Subcutaneous abdominal adipose tissue (tissue), 5 donors: Measurements from ENCODE around the gene HEXIM2.

Experiments used
- H3K27ac ChIP-seq: one replicate; pipeline ENCODE4 v1.7.0; 2013; ENCODE audit warnings: low read depth, mild to moderate bottlenecking, inconsistent platforms, low read length, moderate library complexity
- H3K27me3 ChIP-seq, 5 donors: one replicate each; pipeline ENCODE4 v1.7.0; 2013; ENCODE audit warnings: low read length in 5 of 5, inconsistent platforms in 1 of 5; ENCODE audit not compliant: control insufficient read depth in 5 of 5, insufficient read depth in 4 of 5
- H3K36me3 ChIP-seq, 5 donors: one replicate each; pipeline ENCODE4 v1.7.0; 2013; ENCODE audit warnings: low read length in 5 of 5; ENCODE audit not compliant: control insufficient read depth in 5 of 5, insufficient read depth in 5 of 5
- H3K4me1 ChIP-seq, 5 donors: one replicate each; pipeline ENCODE4 v1.7.0; 2013; ENCODE audit warnings: low read length in 5 of 5, mild to moderate bottlenecking in 3 of 5, moderate library complexity in 1 of 5; ENCODE audit not compliant: control insufficient read depth in 5 of 5, insufficient read depth in 5 of 5
- H3K4me3 ChIP-seq, 5 donors: one replicate each; pipeline ENCODE4 v1.7.0; 2013; ENCODE audit warnings: low read length in 5 of 5, low read depth in 1 of 5
- H3K9ac ChIP-seq, 5 donors: one replicate each; pipeline ENCODE4 v1.7.0; 2013; ENCODE audit warnings: low read length in 5 of 5, mild to moderate bottlenecking in 4 of 5, moderate library complexity in 3 of 5
- H3K9me3 ChIP-seq, 5 donors: one replicate each; pipeline ENCODE4 v1.7.0; 2013; ENCODE audit warnings: low read length in 5 of 5; ENCODE audit not compliant: control insufficient read depth in 5 of 5
- donor health status: healthy.
- donor health status: healthy.
- donor health status: healthy.
- donor health status: healthy.
- donor health status: healthy.

HEXIM2 gene

DNA sequence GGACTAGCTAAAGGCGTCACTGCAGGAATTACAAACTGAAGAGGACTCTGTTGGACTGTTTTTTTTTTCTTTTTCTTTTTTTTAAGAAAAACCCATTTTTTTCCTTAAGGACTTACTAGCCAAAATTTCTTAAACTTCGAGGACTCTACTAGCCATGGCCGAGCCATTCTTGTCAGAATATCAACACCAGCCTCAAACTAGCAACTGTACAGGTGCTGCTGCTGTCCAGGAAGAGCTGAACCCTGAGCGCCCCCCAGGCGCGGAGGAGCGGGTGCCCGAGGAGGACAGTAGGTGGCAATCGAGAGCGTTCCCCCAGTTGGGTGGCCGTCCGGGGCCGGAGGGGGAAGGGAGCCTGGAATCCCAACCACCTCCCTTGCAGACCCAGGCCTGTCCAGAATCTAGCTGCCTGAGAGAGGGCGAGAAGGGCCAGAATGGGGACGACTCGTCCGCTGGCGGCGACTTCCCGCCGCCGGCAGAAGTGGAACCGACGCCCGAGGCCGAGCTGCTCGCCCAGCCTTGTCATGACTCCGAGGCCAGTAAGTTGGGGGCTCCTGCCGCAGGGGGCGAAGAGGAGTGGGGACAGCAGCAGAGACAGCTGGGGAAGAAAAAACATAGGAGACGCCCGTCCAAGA lies 12.5 kb upstream of the HEXIM2 start:
- Histone ChIP-seq H3K9ac (peak overlapping the region; percentile 63 to 95 (median 83)), H3K4me3 (peak overlapping the region; percentile 82 to 96 (median 94)), H3K4me1 (peaks cover 19 to 73% (median 62%) of the 10 kb centered on the region in 5 donors), H3K36me3 (no peaks in the 10 kb centered on the region), H3K9me3 (no peaks in the 10 kb centered on the region), H3K27me3 (peaks cover 0 to 3% (median 0%) of the 10 kb centered on the region in 5 donors), H3K27ac (peak overlapping the region; percentile 95)

- peak overlapping the region; percentile 95 for H3K27ac ChIP-seq
- no peaks in the 10 kb centered on the region for H3K36me3 ChIP-seq
- no peaks in the 10 kb centered on the region for H3K9me3 ChIP-seq
- H3K4me3 ChIP-seq = peak overlapping the region; percentile 82 to 96 (median 94)
- H3K4me1 ChIP-seq = peaks cover 18 to 66% (median 55%) of the 10 kb centered on the region in 5 donors
- peaks cover 0 to 3% (median 0%) of the 10 kb centered on the region in 5 donors for H3K27me3 ChIP-seq
- peak overlapping the region; percentile 63 to 95 (median 83) for H3K9ac ChIP-seq
Measured at GRCh38 chr17:45149669-45150664, 11.7 kb upstream of the HEXIM2 start.

DNA sequence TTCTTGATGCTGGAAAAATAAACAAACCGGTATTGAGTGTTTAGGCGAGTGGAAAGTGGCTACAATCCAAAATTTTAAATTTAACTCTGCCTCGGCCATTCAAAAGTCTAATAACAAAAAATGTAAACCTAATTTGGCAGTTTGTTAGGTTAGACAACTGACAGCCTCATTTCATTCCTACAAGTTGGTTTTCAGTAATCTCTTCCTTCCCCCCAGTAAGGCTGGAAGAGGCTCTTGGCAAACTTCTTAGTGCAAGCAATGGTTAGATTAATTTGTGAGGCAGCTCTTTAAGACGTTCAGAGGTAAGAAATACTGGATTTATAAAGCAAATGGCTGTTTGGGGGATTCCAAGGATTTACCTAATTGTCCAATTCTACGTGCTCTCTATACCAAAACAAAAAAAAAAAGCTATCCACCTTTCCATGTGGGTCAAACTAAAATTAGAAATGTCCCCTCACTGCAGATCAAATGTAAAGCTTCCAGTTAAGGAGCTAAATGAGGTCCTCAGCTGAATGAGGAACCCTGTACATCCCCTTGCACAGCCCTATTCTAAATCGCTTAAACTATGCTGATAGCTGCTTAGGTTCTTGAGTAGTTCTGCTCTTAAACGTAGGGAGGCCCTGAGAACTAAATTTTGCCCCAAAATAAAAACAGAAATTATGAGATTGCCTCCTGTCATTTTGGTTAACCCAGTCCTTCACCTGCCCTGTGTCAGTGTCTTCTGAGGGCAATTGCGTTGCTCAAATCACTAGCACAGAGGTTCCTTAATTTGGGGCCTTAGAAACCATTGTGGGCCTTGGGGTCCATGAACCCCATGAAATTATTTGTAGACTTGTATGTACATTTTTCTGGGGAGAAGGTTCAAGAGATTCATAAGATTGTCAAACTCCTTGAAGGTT lies 10.5 kb upstream of the HEXIM2 start:
- H3K9ac ChIP-seq = peak overlapping the region; percentile 9 to 95 (median 44)
- H3K36me3 ChIP-seq = peaks cover 0 to 3% (median 0%) of the 10 kb centered on the region in 5 donors
- peak overlapping the region; percentile 55 to 96 (median 94) for H3K4me3 ChIP-seq
- peak overlapping the region; percentile 82 for H3K27ac ChIP-seq
- no peaks in the 10 kb centered on the region for H3K9me3 ChIP-seq
- peaks cover 17 to 55% (median 51%) of the 10 kb centered on the region in 5 donors for H3K4me1 ChIP-seq
- H3K27me3 ChIP-seq = peaks cover 0 to 3% (median 0%) of the 10 kb centered on the region in 5 donors

DNA sequence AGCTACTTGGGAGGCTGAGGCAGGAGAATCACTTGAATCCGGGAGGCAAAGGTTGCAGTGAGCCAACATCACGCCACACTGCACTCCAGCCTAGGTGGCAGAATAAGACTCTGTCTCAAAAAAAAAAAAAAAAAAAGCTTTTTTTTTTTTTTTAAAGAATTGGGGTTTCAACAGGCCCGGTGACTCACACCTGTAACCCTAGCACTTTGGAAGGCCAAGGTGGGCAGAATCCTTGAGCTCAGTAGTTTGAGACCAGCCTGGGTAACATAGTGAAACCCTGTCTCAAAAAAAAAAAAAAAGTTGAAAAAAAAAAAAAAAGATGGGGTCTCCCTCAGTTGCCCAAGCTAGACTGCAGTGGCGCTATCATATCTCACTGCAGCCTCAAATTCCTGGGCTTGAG lies 6.6 kb upstream of the HEXIM2 start:
- Histone ChIP-seq H3K9ac (no peak overlapping the region), H3K9me3 (no peaks in the 10 kb centered on the region), H3K4me3 (no peak overlapping the region), H3K4me1 (peaks cover 9 to 57% (median 50%) of the 10 kb centered on the region in 5 donors), H3K27ac (no peak overlapping the region), H3K27me3 (no peaks in the 10 kb centered on the region), H3K36me3 (peaks cover 0 to 3% (median 0%) of the 10 kb centered on the region in 5 donors)

- Histone ChIP-seq H3K27me3 (no peaks in the 10 kb centered on the region), H3K4me3 (no peak overlapping the region), H3K36me3 (peaks cover 0 to 3% (median 0%) of the 10 kb centered on the region in 5 donors), H3K27ac (no peak overlapping the region), H3K9ac (no peak overlapping the region), H3K4me1 (peaks cover 9 to 54% (median 51%) of the 10 kb centered on the region in 5 donors), H3K9me3 (no peaks in the 10 kb centered on the region)
Measured at GRCh38 chr17:45155483-45155882, 6.2 kb upstream of the HEXIM2 start.

- H3K9me3 ChIP-seq = no peaks in the 10 kb centered on the region
- no peak overlapping the region for H3K27ac ChIP-seq
- H3K27me3 ChIP-seq = no peaks in the 10 kb centered on the region
- H3K4me1 ChIP-seq = peaks cover 5 to 46% (median 44%) of the 10 kb centered on the region in 5 donors
- no peak overlapping the region for H3K4me3 ChIP-seq
- H3K36me3 ChIP-seq = peaks cover 0 to 3% (median 0%) of the 10 kb centered on the region in 5 donors
- no peak overlapping the region for H3K9ac ChIP-seq
Measured at GRCh38 chr17:45156242-45156641, 5.4 kb upstream of the HEXIM2 start.

GRCh38 chr17:45160447-45161287 lies 1.0 kb upstream of the HEXIM2 start:
- H3K36me3 ChIP-seq = peaks cover 0 to 5% (median 2%) of the 10 kb centered on the region in 5 donors
- H3K9ac ChIP-seq = peak overlapping the region; percentile 98 to 100 (median 100)
- no peaks in the 10 kb centered on the region for H3K27me3 ChIP-seq
- H3K4me3 ChIP-seq = peak overlapping the region; percentile 91 to 98 (median 97)
- peak overlapping the region; percentile 100 for H3K27ac ChIP-seq
- H3K4me1 ChIP-seq = peaks cover 4 to 44% (median 39%) of the 10 kb centered on the region in 5 donors
- no peaks in the 10 kb centered on the region for H3K9me3 ChIP-seq

GRCh38 chr17:45162025-45162687 lies 481 bp downstream of the HEXIM2 start:
- Histone ChIP-seq H3K36me3 (peaks cover 0 to 5% (median 0%) of the 10 kb centered on the region in 5 donors), H3K9ac (peak overlapping the region in 3 of 5 donors; percentile 1 to 65 (median 23)), H3K9me3 (no peaks in the 10 kb centered on the region), H3K27me3 (no peaks in the 10 kb centered on the region), H3K4me1 (peaks cover 4 to 44% (median 37%) of the 10 kb centered on the region in 5 donors), H3K4me3 (peak overlapping the region; percentile 47 to 98 (median 67)), H3K27ac (peak overlapping the region; percentile 33)
